Measurements from ENCODE around the gene CKAP2L.

Gene CKAP2L

GRCh38 chr2:112713585-112713925 lies 50.9 kb downstream of the CKAP2L start:
- H3K4me1 ChIP-seq (ENCODE audit: insufficient read depth, poor library complexity, severe bottlenecking), result no peaks in the 10 kb centered on the region
- no peak for TF ChIP-seq CTCF (IDR thresholded peaks at IDR 0.05; ENCODE audit: poor library complexity, severe bottlenecking)
- ATAC-seq (ENCODE audit: low read depth) (no peak), DNase-seq (ENCODE audit: low spot score) (no peak)
- H3K36me3 ChIP-seq (ENCODE audit: low read depth), result no peaks in the 10 kb centered on the region
- no peak overlapping the region for H3K4me3 ChIP-seq (ENCODE audit: severe bottlenecking)
- no peaks in the 10 kb centered on the region for H3K27me3 ChIP-seq (ENCODE audit: insufficient read depth, poor library complexity, severe bottlenecking)
- no peaks in the 10 kb centered on the region for H3K9me3 ChIP-seq (ENCODE audit: severe bottlenecking)
- H3K27ac ChIP-seq (ENCODE audit: poor library complexity, severe bottlenecking), result no peak overlapping the region

GRCh38 chr2:112712903-112713584 lies 51.4 kb downstream of the CKAP2L start:
- H3K9me3 ChIP-seq (ENCODE audit: severe bottlenecking), result no peaks in the 10 kb centered on the region
- no peak overlapping the region for H3K27ac ChIP-seq (ENCODE audit: poor library complexity, severe bottlenecking)
- H3K27me3 ChIP-seq (ENCODE audit: insufficient read depth, poor library complexity, severe bottlenecking), result no peaks in the 10 kb centered on the region
- DNase-seq (ENCODE audit: low spot score) (no peak), ATAC-seq (ENCODE audit: low read depth) (no peak)
- H3K36me3 ChIP-seq (ENCODE audit: low read depth), result no peaks in the 10 kb centered on the region
- H3K4me3 ChIP-seq (ENCODE audit: severe bottlenecking), result no peak overlapping the region
- H3K4me1 ChIP-seq (ENCODE audit: insufficient read depth, poor library complexity, severe bottlenecking), result no peaks in the 10 kb centered on the region
- TF ChIP-seq CTCF (IDR thresholded peaks at IDR 0.05; ENCODE audit: poor library complexity, severe bottlenecking), result no peak

- Histone ChIP-seq H3K27me3 (ENCODE audit: insufficient read depth, poor library complexity, severe bottlenecking) (no peaks in the 10 kb centered on the region), H3K4me1 (ENCODE audit: insufficient read depth, poor library complexity, severe bottlenecking) (no peaks in the 10 kb centered on the region), H3K36me3 (ENCODE audit: low read depth) (no peaks in the 10 kb centered on the region), H3K4me3 (ENCODE audit: severe bottlenecking) (no peak overlapping the region), H3K27ac (ENCODE audit: poor library complexity, severe bottlenecking) (no peak overlapping the region), H3K9me3 (ENCODE audit: severe bottlenecking) (no peaks in the 10 kb centered on the region)
- DNase-seq (ENCODE audit: low spot score) (no peak), ATAC-seq (ENCODE audit: low read depth) (no peak)
- TF ChIP-seq CTCF (IDR thresholded peaks at IDR 0.05; ENCODE audit: poor library complexity, severe bottlenecking), result no peak
Measured at GRCh38 chr2:112712465-112712864, 51.9 kb downstream of the CKAP2L start.

- no peak for DNase-seq (ENCODE audit: low spot score)
- no peaks in the 10 kb centered on the region for H3K36me3 ChIP-seq (ENCODE audit: low read depth)
- H3K9me3 ChIP-seq (ENCODE audit: severe bottlenecking), result no peaks in the 10 kb centered on the region
- no peaks in the 10 kb centered on the region for H3K27me3 ChIP-seq (ENCODE audit: insufficient read depth, poor library complexity, severe bottlenecking)
- H3K4me1 ChIP-seq (ENCODE audit: insufficient read depth, poor library complexity, severe bottlenecking), result peaks cover 7% of the 10 kb centered on the region
- H3K4me3 ChIP-seq (ENCODE audit: severe bottlenecking), result no peak overlapping the region
- ATAC-seq (ENCODE audit: low read depth), result no peak
- TF ChIP-seq CTCF (IDR thresholded peaks at IDR 0.05; ENCODE audit: poor library complexity, severe bottlenecking), result no peak
- H3K27ac ChIP-seq (ENCODE audit: poor library complexity, severe bottlenecking), result no peak overlapping the region
Measured at GRCh38 chr2:112710956-112711750, 53.3 kb downstream of the CKAP2L start.

GRCh38 chr2:112709703-112710102 lies 54.7 kb downstream of the CKAP2L start:
- H3K27me3 ChIP-seq (ENCODE audit: insufficient read depth, poor library complexity, severe bottlenecking), result no peaks in the 10 kb centered on the region
- H3K36me3 ChIP-seq (ENCODE audit: low read depth), result no peaks in the 10 kb centered on the region
- no peaks in the 10 kb centered on the region for H3K9me3 ChIP-seq (ENCODE audit: severe bottlenecking)
- TF ChIP-seq CTCF (IDR thresholded peaks at IDR 0.05; ENCODE audit: poor library complexity, severe bottlenecking), result no peak
- no peak overlapping the region for H3K27ac ChIP-seq (ENCODE audit: poor library complexity, severe bottlenecking)
- DNase-seq (ENCODE audit: low spot score) (no peak), ATAC-seq (ENCODE audit: low read depth) (no peak)
- H3K4me1 ChIP-seq (ENCODE audit: insufficient read depth, poor library complexity, severe bottlenecking), result peaks cover 10% of the 10 kb centered on the region
- H3K4me3 ChIP-seq (ENCODE audit: severe bottlenecking), result no peak overlapping the region
